Measurements from ENCODE around the gene TAOK2. TPM values are rescaled to one million over a fixed set of nuclear protein-coding genes. Genes with fewer than 3 reads are reported as not detected.

The TAOK2 gene
- total RNA-seq, 4 donors from 2014 or later = 15.9 to 31.0 (median 22.1) TPM

DNA sequence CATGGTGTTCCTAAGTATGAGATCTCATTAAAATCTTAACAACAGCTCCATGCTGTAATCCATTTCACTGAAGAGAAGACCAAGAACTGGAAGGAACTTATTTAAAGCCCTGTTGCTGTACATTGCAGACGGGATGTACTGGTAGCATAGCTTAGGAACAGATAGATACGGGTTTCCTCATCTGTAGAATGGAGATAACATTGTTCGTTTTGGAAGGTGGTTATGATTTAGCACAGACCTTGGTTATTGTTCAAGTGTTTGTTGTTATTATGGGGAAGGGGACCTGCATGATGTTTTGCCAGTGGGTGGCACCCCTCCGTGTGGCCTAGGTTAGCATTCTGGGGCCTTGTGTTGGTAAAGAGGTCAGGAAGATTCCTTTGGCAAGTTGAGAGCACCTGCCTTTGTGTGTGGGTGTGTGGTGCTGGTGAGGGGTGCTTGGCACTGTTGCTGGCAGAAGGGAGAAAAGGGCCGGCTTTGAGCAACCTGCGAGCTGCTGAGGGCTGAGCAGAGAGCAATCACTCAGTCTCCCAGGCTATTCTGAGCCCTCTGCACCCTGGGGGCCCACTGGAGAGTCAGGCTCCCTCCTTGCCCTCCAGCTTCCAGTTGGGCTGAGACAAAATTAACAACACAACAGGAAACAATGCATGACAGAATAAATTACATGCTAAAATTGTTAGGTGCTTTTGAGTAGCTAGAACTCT, 2.3 kb downstream of the TAOK2 start:
- in situ Hi-C loops (cut with MboI; ENCODE audit: low sequenced_read_pairs in 4 of 4) (loop anchor here in 1 of 4 donors (10.0 kb wide), 1 partner anchor 51 kb away; the partner anchor contains the start of gene KCTD13), intact Hi-C loops (cut with DNase I; ENCODE audit: low total_unique reads) (loop anchor here (5.0 kb wide), 1 partner anchor 164 kb away; the partner anchor contains the start of gene PRRT2)
- Histone ChIP-seq H3K4me3 (peak overlapping the region; percentile 90 to 99 (median 94)), H3K27ac (peak overlapping the region; percentile 94 to 100 (median 98)), H3K27me3 (no peaks in the 10 kb centered on the region), H3K9me3 (no peaks in the 10 kb centered on the region), H3K36me3 (peaks cover 0 to 30% of the 10 kb centered on the region in 2 donors), H3K4me1 (peaks cover 26 to 28% of the 10 kb centered on the region in 2 donors)
- ATAC-seq (no peak), DNase-seq (no peak)
- TF ChIP-seq, protein P1, sequence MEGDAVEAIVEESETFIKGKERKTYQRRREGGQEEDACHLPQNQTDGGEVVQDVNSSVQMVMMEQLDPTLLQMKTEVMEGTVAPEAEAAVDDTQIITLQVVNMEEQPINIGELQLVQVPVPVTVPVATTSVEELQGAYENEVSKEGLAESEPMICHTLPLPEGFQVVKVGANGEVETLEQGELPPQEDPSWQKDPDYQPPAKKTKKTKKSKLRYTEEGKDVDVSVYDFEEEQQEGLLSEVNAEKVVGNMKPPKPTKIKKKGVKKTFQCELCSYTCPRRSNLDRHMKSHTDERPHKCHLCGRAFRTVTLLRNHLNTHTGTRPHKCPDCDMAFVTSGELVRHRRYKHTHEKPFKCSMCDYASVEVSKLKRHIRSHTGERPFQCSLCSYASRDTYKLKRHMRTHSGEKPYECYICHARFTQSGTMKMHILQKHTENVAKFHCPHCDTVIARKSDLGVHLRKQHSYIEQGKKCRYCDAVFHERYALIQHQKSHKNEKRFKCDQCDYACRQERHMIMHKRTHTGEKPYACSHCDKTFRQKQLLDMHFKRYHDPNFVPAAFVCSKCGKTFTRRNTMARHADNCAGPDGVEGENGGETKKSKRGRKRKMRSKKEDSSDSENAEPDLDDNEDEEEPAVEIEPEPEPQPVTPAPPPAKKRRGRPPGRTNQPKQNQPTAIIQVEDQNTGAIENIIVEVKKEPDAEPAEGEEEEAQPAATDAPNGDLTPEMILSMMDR (IDR thresholded peaks at IDR 0.05 in 4 of 5, conservative IDR thresholded peaks at IDR 0.05 in 1 of 5) = no peak
- TF ChIP-seq POLR2A (IDR thresholded peaks at IDR 0.05) = no peak

GRCh38 chr16:29977063-29977825, 3.6 kb downstream of the TAOK2 start:
- Histone ChIP-seq H3K36me3 (peaks cover 0 to 43% of the 10 kb centered on the region in 2 donors), H3K4me1 (peaks cover 26 to 28% of the 10 kb centered on the region in 2 donors)
- TF ChIP-seq POLR2A (IDR thresholded peaks at IDR 0.05) = no peak
- TF ChIP-seq, protein P1 (IDR thresholded peaks at IDR 0.05 in 4 of 5, conservative IDR thresholded peaks at IDR 0.05 in 1 of 5) = no peak

GRCh38 chr16:29978081-29978480, 4.4 kb downstream of the TAOK2 start:
- Histone ChIP-seq H3K9me3 (no peaks in the 10 kb centered on the region), H3K27ac (peak overlapping the region; percentile 13 to 100 (median 96)), H3K4me1 (peaks cover 26% of the 10 kb centered on the region in 2 donors), H3K36me3 (peaks cover 0 to 52% of the 10 kb centered on the region in 2 donors), H3K4me3 (peak overlapping the region in 1 of 4 donors; percentile 97), H3K27me3 (no peaks in the 10 kb centered on the region)
- TF ChIP-seq, protein P1 (IDR thresholded peaks at IDR 0.05 in 4 of 5, conservative IDR thresholded peaks at IDR 0.05 in 1 of 5) = no peak
- TF ChIP-seq POLR2A (IDR thresholded peaks at IDR 0.05) = no peak
- intact Hi-C loops (cut with DNase I; ENCODE audit: low total_unique reads) (loop anchor here (5.0 kb wide), 1 partner anchor 166 kb away; the partner anchor contains the start of gene PRRT2), in situ Hi-C loops (cut with MboI; ENCODE audit: low sequenced_read_pairs in 4 of 4) (loop anchor here in 1 of 4 donors (10.0 kb wide), 1 partner anchor 53 kb away; the partner anchor contains the start of gene KCTD13)
- no peak for ATAC-seq
- DNase-seq = no peak

More at GRCh38 chr16:29977063-29977825, 3.6 kb downstream of the TAOK2 start:
- no peaks in the 10 kb centered on the region for H3K27me3 ChIP-seq
- DNase-seq (no peak), ATAC-seq (no peak)
- H3K4me3 ChIP-seq = peak overlapping the region; percentile 90 to 99 (median 94)
- peak overlapping the region in 3 of 4 donors; percentile 94 to 100 (median 98) for H3K27ac ChIP-seq
- intact Hi-C loops (cut with DNase I; ENCODE audit: low total_unique reads) (loop anchor here (5.0 kb wide), 1 partner anchor 165 kb away; the partner anchor contains the start of gene PRRT2), in situ Hi-C loops (cut with MboI; ENCODE audit: low sequenced_read_pairs in 4 of 4) (loop anchor here in 1 of 4 donors (10.0 kb wide), 1 partner anchor 52 kb away; the partner anchor contains the start of gene KCTD13)
- no peaks in the 10 kb centered on the region for H3K9me3 ChIP-seq

DNA sequence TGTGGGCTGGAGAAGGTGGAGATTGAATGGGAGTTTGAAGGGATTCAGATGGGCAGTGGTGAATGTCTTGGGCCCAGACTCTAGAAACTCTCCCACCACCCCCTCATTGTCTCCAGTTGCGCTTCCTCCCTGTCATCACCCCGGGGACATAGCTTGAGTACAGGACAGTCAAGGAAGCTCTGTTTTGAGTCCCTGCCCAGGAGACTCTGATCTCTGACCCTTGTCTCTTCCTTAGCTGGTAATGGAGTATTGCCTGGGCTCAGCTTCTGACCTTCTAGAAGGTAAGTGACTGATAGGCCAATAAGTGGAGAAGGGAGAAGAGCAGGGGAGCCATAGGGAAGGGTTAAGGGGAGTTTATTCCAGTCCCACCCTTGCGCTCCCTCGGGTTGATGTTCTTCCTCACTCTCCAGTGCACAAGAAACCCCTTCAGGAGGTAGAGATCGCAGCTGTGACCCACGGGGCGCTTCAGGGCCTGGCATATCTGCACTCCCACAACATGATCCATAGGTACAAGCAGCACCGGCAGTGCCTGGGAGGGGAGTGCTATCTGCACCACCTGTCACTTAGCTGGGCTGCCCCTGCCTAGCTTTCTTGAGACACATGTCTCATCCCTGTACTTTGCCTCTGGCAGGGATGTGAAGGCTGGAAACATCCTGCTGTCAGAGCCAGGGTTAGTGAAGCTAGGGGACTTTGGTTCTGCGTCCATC, 5.0 kb downstream of the TAOK2 start:
- Histone ChIP-seq H3K4me3 (no peak overlapping the region), H3K27me3 (no peaks in the 10 kb centered on the region), H3K27ac (peak overlapping the region; percentile 13 to 100 (median 96)), H3K9me3 (no peaks in the 10 kb centered on the region), H3K36me3 (peaks cover 0 to 58% of the 10 kb centered on the region in 2 donors), H3K4me1 (peaks cover 23 to 26% of the 10 kb centered on the region in 2 donors)
- intact Hi-C loops (cut with DNase I; ENCODE audit: low total_unique reads) (loop anchor here (5.0 kb wide), 1 partner anchor 166 kb away; the partner anchor contains the start of gene PRRT2), in situ Hi-C loops (cut with MboI; ENCODE audit: low sequenced_read_pairs in 4 of 4) (loop anchor here in 1 of 4 donors (10.0 kb wide), 1 partner anchor 54 kb away; the partner anchor contains the start of gene KCTD13)
- ATAC-seq = no peak
- no peak for DNase-seq
- TF ChIP-seq POLR2A (IDR thresholded peaks at IDR 0.05) = no peak
- TF ChIP-seq, protein P1 (IDR thresholded peaks at IDR 0.05 in 4 of 5, conservative IDR thresholded peaks at IDR 0.05 in 1 of 5) = no peak

All from gastrocnemius medialis (tissue), 4 donors.